ENCODE results near the gene FNDC3B. TPM values are rescaled to one million over a fixed set of nuclear protein-coding genes. Genes with fewer than 3 reads are reported as not detected.
A peak's percentile ranks its signal among the peaks of the same experiment; 100 is the strongest.

Gene FNDC3B
- total RNA-seq, 2 donors from 2014 or later = 9.2 to 17.1 TPM

DNA sequence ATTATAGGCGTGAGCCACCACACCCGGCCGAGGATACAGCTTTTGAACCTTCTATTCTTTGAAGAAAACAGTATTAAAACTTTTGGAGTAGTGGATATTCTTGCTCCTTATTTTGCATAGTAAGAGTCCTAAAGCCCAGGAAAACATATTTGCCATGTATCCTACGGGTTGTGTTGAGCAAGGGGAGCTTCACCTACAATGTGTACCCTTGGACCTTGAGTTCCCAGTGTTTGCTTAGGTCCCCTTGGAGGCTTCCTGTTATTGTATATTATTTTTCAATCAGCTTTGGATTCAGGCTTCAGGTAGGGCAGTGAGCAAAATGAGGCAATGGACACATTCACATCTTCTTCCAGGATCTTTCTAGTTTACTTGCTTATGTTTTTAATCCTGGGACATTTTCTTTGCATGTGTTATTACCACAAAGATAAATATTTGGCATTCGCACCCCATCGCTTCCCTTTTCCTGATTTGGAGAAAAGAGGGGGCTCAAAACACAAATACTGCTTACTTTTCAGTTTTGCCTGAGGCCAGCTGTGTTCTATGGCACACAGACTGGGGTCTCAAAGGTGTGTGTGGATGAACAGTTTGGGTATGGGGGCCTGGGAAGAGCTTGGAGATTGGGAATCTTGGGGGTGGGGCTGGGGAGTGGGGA is 88.7 kb downstream of the FNDC3B start:
- peaks cover 0 to 16% of the 10 kb centered on the region in 2 donors for H3K36me3 Mint-ChIP-seq
- DNase-seq (ENCODE audit: low spot score in 2 of 2) (no peak), ATAC-seq (no peak)
- no peak overlapping the region for H3K27ac Mint-ChIP-seq
- no peaks in the 10 kb centered on the region for H3K9me3 Mint-ChIP-seq

- Mint-ChIP-seq H3K27ac (peak overlapping the region in 1 of 2 donors; percentile 48), H3K9me3 (no peaks in the 10 kb centered on the region), H3K36me3 (peaks cover 0 to 16% of the 10 kb centered on the region in 2 donors)
- DNase-seq (ENCODE audit: low spot score in 2 of 2) (no peak), ATAC-seq (no peak)
These were observed 89.5 kb downstream of the FNDC3B start for GRCh38 chr3:172128858-172129257.

GRCh38 chr3:172129498-172129849 is 90.1 kb downstream of the FNDC3B start:
- no peaks in the 10 kb centered on the region for H3K9me3 Mint-ChIP-seq
- DNase-seq (ENCODE audit: low spot score in 2 of 2) (no peak), ATAC-seq (no peak)
- H3K27ac Mint-ChIP-seq = peak overlapping the region in 1 of 2 donors; percentile 89
- peaks cover 0 to 16% of the 10 kb centered on the region in 2 donors for H3K36me3 Mint-ChIP-seq

DNA sequence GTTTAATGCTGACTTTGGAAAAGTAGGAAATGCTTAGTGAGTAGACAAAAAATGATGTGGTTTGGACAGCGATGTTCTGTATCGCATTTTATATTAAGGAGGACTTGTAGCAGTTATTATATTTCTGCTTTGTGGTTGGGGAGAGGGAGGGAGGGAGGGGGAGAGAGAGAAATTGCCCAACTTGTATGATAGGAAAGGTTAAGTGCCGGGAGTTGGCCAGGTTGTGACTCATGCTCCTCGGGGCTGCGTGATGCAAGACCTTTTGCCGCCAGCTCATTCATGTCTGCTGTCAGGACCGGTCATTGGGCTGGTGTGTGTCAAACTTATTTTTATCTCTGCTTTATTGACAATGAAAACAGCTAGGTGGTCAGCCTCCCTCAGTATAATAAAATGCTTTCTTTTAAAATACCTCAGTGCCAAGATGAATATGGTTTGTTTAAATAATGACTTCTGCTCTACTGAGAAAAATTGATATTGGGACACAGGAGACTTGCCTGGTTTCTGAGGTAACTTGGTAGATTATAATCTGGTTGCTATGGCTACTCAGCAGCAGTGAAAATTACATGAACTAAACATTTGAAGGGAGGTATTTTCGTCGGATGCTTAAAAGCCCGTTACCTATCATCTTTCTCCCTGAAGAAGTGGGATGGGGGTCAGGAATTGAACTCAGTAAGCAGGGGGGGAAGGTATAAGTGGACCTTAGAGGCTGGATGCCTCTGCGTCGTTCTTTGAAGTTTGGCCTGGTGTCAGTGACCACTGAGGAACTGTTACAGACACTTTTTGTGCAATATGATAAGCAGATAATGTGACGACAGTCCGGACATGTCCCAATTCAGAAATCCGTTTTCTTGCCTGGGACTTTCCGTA is 90.7 kb downstream of the FNDC3B start:
- ATAC-seq = peak; percentile 78 to 97
- DNase-seq (ENCODE audit: low spot score in 2 of 2) = peak in 1 of 2 donors; percentile 71
- no peaks in the 10 kb centered on the region for H3K9me3 Mint-ChIP-seq
- H3K27ac Mint-ChIP-seq = peak overlapping the region in 1 of 2 donors; percentile 89
- H3K36me3 Mint-ChIP-seq = peaks cover 0 to 16% of the 10 kb centered on the region in 2 donors

DNA sequence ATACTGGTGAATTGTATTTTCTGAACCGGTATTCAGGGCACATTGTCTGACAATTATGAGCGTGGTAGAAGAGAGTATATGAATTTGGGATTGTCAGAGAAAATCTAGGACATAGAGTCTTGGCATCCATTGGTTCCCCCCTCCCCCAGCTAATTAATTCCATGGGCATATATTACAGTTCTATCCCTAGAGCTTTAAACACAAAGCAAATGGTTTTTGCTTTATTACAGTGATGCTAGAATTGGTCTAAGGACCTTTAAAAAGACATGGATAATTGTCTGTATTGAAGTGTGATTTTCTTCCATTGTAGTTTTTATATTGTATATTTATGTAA is 91.3 kb downstream of the FNDC3B start:
- ATAC-seq (no peak), DNase-seq (ENCODE audit: low spot score in 2 of 2) (no peak)
- H3K36me3 Mint-ChIP-seq = peaks cover 0 to 16% of the 10 kb centered on the region in 2 donors
- H3K9me3 Mint-ChIP-seq = no peaks in the 10 kb centered on the region
- peak overlapping the region in 1 of 2 donors; percentile 89 for H3K27ac Mint-ChIP-seq

GRCh38 chr3:172131746-172132145 is 92.4 kb downstream of the FNDC3B start:
- DNase-seq (ENCODE audit: low spot score in 2 of 2) = no peak
- no peak for ATAC-seq
- Mint-ChIP-seq H3K27ac (peak overlapping the region in 1 of 2 donors; percentile 64), H3K9me3 (no peaks in the 10 kb centered on the region), H3K36me3 (peaks cover 0 to 14% of the 10 kb centered on the region in 2 donors)

DNA sequence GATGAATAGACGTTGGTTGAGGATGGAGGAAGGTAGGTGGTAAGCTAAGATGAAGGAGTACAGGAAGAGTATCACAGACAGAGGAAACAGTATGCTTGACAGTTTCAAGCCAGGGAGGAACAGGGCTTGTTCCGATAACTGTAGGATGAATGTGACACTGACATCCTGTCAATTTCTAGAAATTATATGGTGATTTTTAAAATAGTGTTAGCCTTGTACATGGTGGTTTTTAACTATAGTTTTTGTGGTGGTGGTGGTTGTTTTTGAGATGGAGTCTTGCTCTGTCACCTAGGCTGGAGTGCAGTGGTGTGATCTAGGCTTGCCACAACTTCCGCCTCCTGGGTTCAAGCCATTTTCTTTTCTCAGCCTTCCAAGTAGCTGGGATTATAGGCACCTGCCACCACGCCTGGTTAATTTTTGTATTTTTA is 92.8 kb downstream of the FNDC3B start:
- Mint-ChIP-seq H3K36me3 (peaks cover 0 to 10% of the 10 kb centered on the region in 2 donors), H3K27ac (peak overlapping the region in 1 of 2 donors; percentile 64), H3K9me3 (no peaks in the 10 kb centered on the region)
- ATAC-seq = peak; percentile 26 to 58
- DNase-seq (ENCODE audit: low spot score in 2 of 2) = no peak

GRCh38 chr3:172132721-172133311 is 93.4 kb downstream of the FNDC3B start:
- Mint-ChIP-seq H3K36me3 (peaks cover 0 to 10% of the 10 kb centered on the region in 2 donors), H3K27ac (no peak overlapping the region), H3K9me3 (no peaks in the 10 kb centered on the region)
- ATAC-seq (no peak), DNase-seq (ENCODE audit: low spot score in 2 of 2) (no peak)

DNA sequence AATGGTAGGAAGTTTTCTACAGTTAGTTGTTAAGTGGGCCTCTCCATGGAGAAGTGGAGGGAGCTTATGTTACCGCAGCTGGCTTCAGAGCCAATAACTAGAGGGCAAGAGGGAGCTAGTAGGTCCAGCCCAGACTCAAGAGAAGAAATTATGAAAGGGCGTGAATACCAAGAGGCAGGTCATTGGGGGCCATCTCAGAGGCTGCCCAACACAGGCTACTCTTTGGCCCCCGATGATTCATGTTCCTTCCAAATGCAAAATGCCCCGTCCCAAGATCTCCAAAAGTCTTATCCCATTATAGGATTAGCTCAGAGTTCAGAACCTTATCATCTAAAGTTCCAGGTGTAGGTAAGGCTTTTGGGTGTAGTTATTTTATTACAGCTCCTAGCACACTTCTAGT is 94.5 kb downstream of the FNDC3B start:
- no peak for DNase-seq (ENCODE audit: low spot score in 2 of 2)
- ATAC-seq = no peak
- Mint-ChIP-seq H3K36me3 (peaks cover 0 to 10% of the 10 kb centered on the region in 2 donors), H3K27ac (peak overlapping the region in 1 of 2 donors; percentile 48), H3K9me3 (no peaks in the 10 kb centered on the region)

DNA sequence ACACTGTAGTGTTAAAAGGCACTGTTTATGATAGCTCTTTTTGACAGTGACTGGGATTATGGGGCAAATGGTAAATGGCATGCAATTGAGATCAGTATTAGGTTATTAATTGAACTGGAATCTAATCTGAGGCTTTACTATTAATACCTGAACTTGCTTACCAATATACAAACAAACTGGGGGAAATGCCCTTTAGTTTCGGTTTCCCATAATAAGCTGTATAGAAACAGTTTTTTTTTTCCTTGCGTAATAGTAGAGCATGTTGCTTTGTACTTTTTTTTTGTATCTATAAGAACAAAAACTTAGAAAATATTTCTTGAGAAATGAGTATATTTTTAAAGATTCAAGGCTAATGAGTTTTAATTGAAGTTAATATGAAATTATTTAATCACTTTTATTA is 95.0 kb downstream of the FNDC3B start:
- Mint-ChIP-seq H3K27ac (no peak overlapping the region), H3K36me3 (peaks cover 0 to 7% of the 10 kb centered on the region in 2 donors), H3K9me3 (no peaks in the 10 kb centered on the region)
- ATAC-seq (no peak), DNase-seq (ENCODE audit: low spot score in 2 of 2) (no peak)

DNA sequence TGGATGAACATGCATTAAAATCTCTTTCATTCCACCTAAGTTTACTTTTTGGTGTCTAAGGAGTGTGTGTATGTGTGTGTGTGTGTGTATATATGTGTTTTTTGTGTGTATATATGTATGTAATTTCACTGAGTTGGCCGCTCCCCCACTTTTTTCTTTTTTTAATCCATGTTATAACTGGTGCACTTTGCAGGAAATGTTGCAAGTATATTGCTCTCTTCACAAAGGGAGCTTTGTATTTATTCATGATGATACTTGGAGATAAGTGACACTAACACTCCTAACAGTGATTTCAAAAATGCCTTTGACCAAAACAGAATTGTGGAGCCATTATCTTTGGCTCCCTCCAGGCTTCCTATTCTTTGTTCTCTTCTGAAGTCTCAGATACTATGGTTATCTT is 95.8 kb downstream of the FNDC3B start:
- no peak for DNase-seq (ENCODE audit: low spot score in 2 of 2)
- Mint-ChIP-seq H3K27ac (no peak overlapping the region), H3K36me3 (peaks cover 0 to 4% of the 10 kb centered on the region in 2 donors), H3K9me3 (no peaks in the 10 kb centered on the region)
- no peak for ATAC-seq

DNA sequence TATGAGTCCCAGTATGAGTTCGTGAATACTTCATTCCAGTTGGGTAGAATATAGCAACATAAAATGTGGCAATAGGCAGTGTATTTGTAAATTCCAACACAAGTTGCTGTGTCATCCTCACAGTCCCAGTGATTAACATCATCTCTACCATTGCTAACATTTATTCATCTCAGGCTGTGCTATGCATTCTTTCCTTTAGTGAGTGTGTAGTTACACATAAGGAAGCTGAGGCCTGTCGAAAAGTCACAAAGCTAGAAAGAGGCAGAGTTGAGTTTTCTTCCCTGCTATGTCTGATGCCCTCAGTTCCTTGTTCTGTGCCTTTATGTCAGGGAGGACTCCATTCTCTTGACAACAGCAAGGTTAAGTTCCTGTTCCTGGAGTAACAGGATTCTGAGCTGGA is 96.4 kb downstream of the FNDC3B start:
- Mint-ChIP-seq H3K36me3 (no peaks in the 10 kb centered on the region), H3K27ac (no peak overlapping the region), H3K9me3 (no peaks in the 10 kb centered on the region)
- ATAC-seq (no peak), DNase-seq (ENCODE audit: low spot score in 2 of 2) (no peak)

DNA sequence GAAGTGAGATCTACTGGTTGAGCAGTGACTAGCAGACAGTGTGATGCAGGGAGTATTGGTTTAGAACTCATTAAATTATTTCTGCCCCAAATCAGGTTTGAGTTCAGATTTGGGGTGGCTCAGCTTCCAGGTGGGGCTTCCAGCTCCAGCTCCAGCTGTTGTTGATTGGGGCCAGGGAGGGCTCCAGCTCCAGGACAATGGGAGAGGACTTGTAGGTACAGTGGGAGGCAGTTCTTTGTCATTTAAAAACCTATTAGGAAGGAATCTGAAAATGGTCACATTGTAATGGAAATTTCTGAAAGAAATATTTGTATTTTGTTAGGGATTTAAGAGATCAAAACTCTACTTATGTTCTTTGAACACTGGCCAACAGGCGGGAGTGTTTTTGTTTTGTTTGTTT is 97.0 kb downstream of the FNDC3B start:
- no peaks in the 10 kb centered on the region for H3K9me3 Mint-ChIP-seq
- no peak overlapping the region for H3K27ac Mint-ChIP-seq
- no peaks in the 10 kb centered on the region for H3K36me3 Mint-ChIP-seq
- DNase-seq (ENCODE audit: low spot score in 2 of 2) = no peak
- no peak for ATAC-seq

GRCh38 chr3:172137287-172138192 is 98.2 kb downstream of the FNDC3B start:
- ATAC-seq = peak in 1 of 2 donors; percentile 27
- no peak for DNase-seq (ENCODE audit: low spot score in 2 of 2)
- peak overlapping the region in 1 of 2 donors; percentile 52 for H3K27ac Mint-ChIP-seq
- H3K36me3 Mint-ChIP-seq = no peaks in the 10 kb centered on the region
- no peaks in the 10 kb centered on the region for H3K9me3 Mint-ChIP-seq

GRCh38 chr3:172138193-172138537 is 98.8 kb downstream of the FNDC3B start:
- DNase-seq (ENCODE audit: low spot score in 2 of 2) (no peak), ATAC-seq (no peak)
- H3K9me3 Mint-ChIP-seq = no peaks in the 10 kb centered on the region
- H3K27ac Mint-ChIP-seq = peak overlapping the region in 1 of 2 donors; percentile 52
- H3K36me3 Mint-ChIP-seq = no peaks in the 10 kb centered on the region

DNA sequence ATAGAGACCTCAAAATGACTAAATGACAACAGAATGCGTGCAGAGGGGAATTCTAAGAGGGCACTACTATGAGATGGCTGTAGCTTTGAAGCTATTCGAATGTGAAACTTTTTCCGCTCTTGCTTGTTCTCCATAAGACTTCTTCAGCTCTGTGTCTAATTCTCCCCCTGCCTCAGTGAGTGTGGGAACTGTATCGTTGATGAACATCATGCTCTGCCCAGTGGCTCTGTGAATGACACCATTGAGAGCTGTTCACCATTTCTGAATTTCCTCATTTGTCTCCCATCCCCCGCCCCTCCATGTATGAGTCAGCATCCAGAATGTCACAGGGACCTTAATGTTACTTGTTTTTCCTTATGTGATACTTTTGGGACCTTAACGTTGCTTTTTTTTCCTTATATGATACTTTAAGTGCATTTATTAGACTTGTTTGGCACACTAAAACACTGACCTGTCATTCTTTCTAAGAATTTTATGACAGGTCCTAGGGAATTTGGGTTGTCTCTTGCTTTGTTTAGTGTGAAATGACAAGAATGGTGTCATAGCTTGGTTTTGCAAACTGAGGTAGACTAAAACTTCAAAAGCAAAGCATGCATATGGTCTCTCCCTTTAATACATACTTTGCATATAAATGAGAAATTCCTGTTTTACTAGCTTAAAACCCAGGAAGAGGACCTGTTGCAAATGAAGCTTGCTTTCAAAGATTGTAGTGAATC is 99.6 kb downstream of the FNDC3B start:
- DNase-seq (ENCODE audit: low spot score in 2 of 2) (peak in 1 of 2 donors; percentile 18), ATAC-seq (peak; percentile 69 to 74)
- H3K27ac Mint-ChIP-seq = peak overlapping the region in 1 of 2 donors; percentile 22
- H3K36me3 Mint-ChIP-seq = no peaks in the 10 kb centered on the region
- H3K9me3 Mint-ChIP-seq = no peaks in the 10 kb centered on the region

Data from activated naive CD4-positive, alpha-beta T cell treated with anti-CD3 and anti-CD28 coated beads, Interleukin-2, amount 50 U/mL, for 72 hours (primary cell).